ENCODE data around the gene FAM228A.
"Not testable (repeated sequence)": the region's sequence is repeated elsewhere in the genome, so short reads cannot be mapped to it uniquely, and the experiment has no call there.

FAM228A gene

GRCh38 chr2:24191156-24191555 lies 16.3 kb downstream of the FAM228A start:
- no peak for DNase-seq (ENCODE audit: low read depth in 2 of 2)

GRCh38 chr2:24191848-24192247 lies 17.0 kb downstream of the FAM228A start:
- DNase-seq (ENCODE audit: low read depth in 2 of 2): no peak

- not testable (repeated sequence) for DNase-seq (ENCODE audit: low read depth in 2 of 2)
These were observed 22.4 kb downstream of the FAM228A start for GRCh38 chr2:24197213-24197612.

GRCh38 chr2:24199968-24200590 lies 25.2 kb downstream of the FAM228A start:
- DNase-seq (ENCODE audit: low read depth in 2 of 2): no peak

GRCh38 chr2:24200799-24201198 lies 25.9 kb downstream of the FAM228A start:
- DNase-seq (ENCODE audit: low read depth in 2 of 2): no peak

- no peak for DNase-seq (ENCODE audit: low read depth in 2 of 2)
These were observed 28.4 kb downstream of the FAM228A start for GRCh38 chr2:24203029-24203786.

- DNase-seq (ENCODE audit: low read depth in 2 of 2): no peak
These were observed 28.9 kb downstream of the FAM228A start for GRCh38 chr2:24203787-24204150.

- DNase-seq (ENCODE audit: low read depth in 2 of 2): no peak
These were observed 29.7 kb downstream of the FAM228A start for GRCh38 chr2:24204505-24204904.

GRCh38 chr2:24205131-24205530 lies 30.3 kb downstream of the FAM228A start:
- DNase-seq (ENCODE audit: low read depth in 2 of 2): no peak

GRCh38 chr2:24206242-24206641 lies 31.4 kb downstream of the FAM228A start:
- DNase-seq (ENCODE audit: low read depth in 2 of 2): no peak

- no peak for DNase-seq (ENCODE audit: low read depth in 2 of 2)
These were observed 31.9 kb downstream of the FAM228A start for GRCh38 chr2:24206714-24207113.

- DNase-seq (ENCODE audit: low read depth in 2 of 2): no peak
These were observed 32.5 kb downstream of the FAM228A start for GRCh38 chr2:24207359-24207758.

GRCh38 chr2:24208490-24208889 lies 33.6 kb downstream of the FAM228A start:
- no peak for DNase-seq (ENCODE audit: low read depth in 2 of 2)

GRCh38 chr2:24209389-24210105 lies 34.7 kb downstream of the FAM228A start:
- no peak for DNase-seq (ENCODE audit: low read depth in 2 of 2)

- no peak for DNase-seq (ENCODE audit: low read depth in 2 of 2)
These were observed 35.2 kb downstream of the FAM228A start for GRCh38 chr2:24210106-24210455.

- DNase-seq (ENCODE audit: low read depth in 2 of 2): no peak
These were observed 35.9 kb downstream of the FAM228A start for GRCh38 chr2:24210723-24211122.

GRCh38 chr2:24211408-24211807 lies 36.6 kb downstream of the FAM228A start:
- no peak for DNase-seq (ENCODE audit: low read depth in 2 of 2)

- no peak for DNase-seq (ENCODE audit: low read depth in 2 of 2)
These were observed 40.0 kb downstream of the FAM228A start for GRCh38 chr2:24214880-24215279.

GRCh38 chr2:24220554-24221291 lies 45.9 kb downstream of the FAM228A start:
- DNase-seq (ENCODE audit: low read depth in 2 of 2): no peak

- no peak for DNase-seq (ENCODE audit: low read depth in 2 of 2)
These were observed 46.6 kb downstream of the FAM228A start for GRCh38 chr2:24221343-24222050.

- DNase-seq (ENCODE audit: low read depth in 2 of 2): no peak
These were observed 48.1 kb downstream of the FAM228A start for GRCh38 chr2:24222946-24223345.
